ENCODE measurements around the gene RPS18. TPM values are rescaled to one million over a fixed set of nuclear protein-coding genes. Genes with fewer than 3 reads are reported as not detected.

The RPS18 gene
- total and polyA plus RNA-seq, 2 of the 13 experiments (the other 11 are each of a cell fraction or from before 2014, with no cell fraction given) = 3,896 to 5,806 TPM

GRCh38 chr6:33317669-33318425, 46.0 kb downstream of the RPS18 start, which contains the start of gene ZBTB22 (continued):
- 0 out of 2 replicates have a peak, but pooled peaks have one; percentile 15 for TF ChIP-seq ARID5B (CRISPR knock-in tag; IDR thresholded peaks at IDR 0.05)
- TF ChIP-seq IRF2 (CRISPR knock-in tag; IDR thresholded peaks at IDR 0.05) = 0 out of 2 replicates have a peak, but pooled peaks have one; percentile 13
- TF ChIP-seq ZNF598 (CRISPR knock-in tag; IDR thresholded peaks at IDR 0.05; ENCODE audit: borderline replicate concordance) = no peak
- TF ChIP-seq ASH2L (IDR thresholded peaks at IDR 0.05; ENCODE audit: insufficient read length, low read depth, low read length) = peak; percentile 91
- TF ChIP-seq PCBP2 (optimal IDR thresholded peaks at IDR 0.05; ENCODE audit: low read depth, low read length, poor library complexity, severe bottlenecking) = no peak
- peak; percentile 58 for TF ChIP-seq TGIF2 (CRISPR knock-in tag; IDR thresholded peaks at IDR 0.05)
- peak; percentile 64; the same call in 1 of the 2 replicates for TF ChIP-seq KDM4B (CRISPR knock-in tag; IDR thresholded peaks at IDR 0.05)
- TF ChIP-seq THAP7 (CRISPR knock-in tag; IDR thresholded peaks at IDR 0.05) = no peak
- no peak for TF ChIP-seq E2F2 (CRISPR knock-in tag; IDR thresholded peaks at IDR 0.05; ENCODE audit: borderline replicate concordance)
- no peak for TF ChIP-seq TOPORS (CRISPR knock-in tag; IDR thresholded peaks at IDR 0.05)
- TF ChIP-seq SMC3 (IDR thresholded peaks at IDR 0.05; ENCODE audit: low read length) = no peak
- peak; percentile 94 for TF ChIP-seq MAZ (IDR thresholded peaks at IDR 0.05; ENCODE audit: borderline replicate concordance, low read depth, low read length)
- TF ChIP-seq MAZ (CRISPR knock-in tag; IDR thresholded peaks at IDR 0.05; ENCODE audit: low read depth) = peak; percentile 65
- TF ChIP-seq CCAR2 (optimal IDR thresholded peaks at IDR 0.05; ENCODE audit: low read depth, low read length) = no peak
- peak; percentile 43; the same call in 1 of the 2 replicates for TF ChIP-seq ARNT2 (CRISPR knock-in tag; IDR thresholded peaks at IDR 0.05; ENCODE audit: low read depth)
- TF ChIP-seq ZNF883 (CRISPR knock-in tag; IDR thresholded peaks at IDR 0.05; ENCODE audit: not compliant biosample characterization) = no peak
- no peak for TF ChIP-seq TFAP4 (IDR thresholded peaks at IDR 0.05; ENCODE audit: borderline replicate concordance, low read depth)
- no peak for TF ChIP-seq GPN1 (CRISPR knock-in tag; IDR thresholded peaks at IDR 0.05; ENCODE audit: borderline replicate concordance)
- no peak for TF ChIP-seq MYPOP (CRISPR knock-in tag; IDR thresholded peaks at IDR 0.05)

All from HepG2 (cell line).